Uterus (tissue), 2 donors: ENCODE results near the gene POU1F1.

ENCODE experiments used
- POLR2A ChIP-seq, 2 donors: fragments of 450-650 bp; IDR thresholded peaks; one replicate each; pipeline ENCODE4 v1.6.1; 2016; ENCODE audit warnings: antibody characterized with exemption in 2 of 2, mild to moderate bottlenecking in 1 of 2, moderate library complexity in 1 of 2
- TF ChIP-seq, protein P1 (sequence below), 4 experiments: fragments of 200-600 bp in 2 of 4; fragments of 450-650 bp in 2 of 4; sonication (generic) in 2 of 4; IDR thresholded peaks; one replicate each; pipeline ENCODE4 v1.5.1; 2016 to 2019; ENCODE audit warnings: antibody characterized with exemption in 4 of 4, mild to moderate bottlenecking in 2 of 4, moderate library complexity in 1 of 4

DNA sequence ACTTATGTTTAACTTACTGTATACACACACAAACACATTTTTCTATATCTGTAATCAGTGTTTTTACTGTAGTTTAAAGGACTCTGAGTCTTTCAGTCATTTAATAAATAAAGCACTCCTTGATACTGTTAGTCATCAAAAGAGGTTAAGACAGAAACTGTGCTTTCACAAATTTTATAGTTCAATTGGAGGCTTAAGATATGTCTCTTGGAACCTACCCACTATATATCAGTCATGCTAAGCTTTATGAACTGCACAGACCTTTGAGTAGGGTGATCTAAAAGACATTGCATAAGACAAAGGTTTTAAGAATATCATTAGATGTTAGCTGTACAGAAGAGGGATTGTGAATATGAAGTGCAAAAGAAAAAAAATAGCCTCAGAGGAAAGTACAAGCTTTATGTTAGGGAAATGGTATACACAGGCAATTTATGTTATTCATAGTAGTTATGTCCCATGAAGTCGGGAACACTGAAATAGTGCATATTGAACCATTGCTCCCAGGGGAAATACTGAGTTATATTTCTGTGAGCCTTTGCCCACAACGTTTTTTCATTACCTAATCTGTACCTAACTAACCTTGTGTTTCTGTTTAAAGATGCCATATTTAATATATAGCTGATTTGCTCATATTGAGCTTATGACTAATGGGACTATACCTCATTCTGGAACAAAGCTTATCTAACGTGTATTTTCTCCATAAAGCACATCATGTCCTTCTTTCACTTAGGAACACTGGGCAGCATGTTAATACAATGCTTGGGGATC, 29.5 kb downstream of the POU1F1 start:
- TF ChIP-seq, protein P1, sequence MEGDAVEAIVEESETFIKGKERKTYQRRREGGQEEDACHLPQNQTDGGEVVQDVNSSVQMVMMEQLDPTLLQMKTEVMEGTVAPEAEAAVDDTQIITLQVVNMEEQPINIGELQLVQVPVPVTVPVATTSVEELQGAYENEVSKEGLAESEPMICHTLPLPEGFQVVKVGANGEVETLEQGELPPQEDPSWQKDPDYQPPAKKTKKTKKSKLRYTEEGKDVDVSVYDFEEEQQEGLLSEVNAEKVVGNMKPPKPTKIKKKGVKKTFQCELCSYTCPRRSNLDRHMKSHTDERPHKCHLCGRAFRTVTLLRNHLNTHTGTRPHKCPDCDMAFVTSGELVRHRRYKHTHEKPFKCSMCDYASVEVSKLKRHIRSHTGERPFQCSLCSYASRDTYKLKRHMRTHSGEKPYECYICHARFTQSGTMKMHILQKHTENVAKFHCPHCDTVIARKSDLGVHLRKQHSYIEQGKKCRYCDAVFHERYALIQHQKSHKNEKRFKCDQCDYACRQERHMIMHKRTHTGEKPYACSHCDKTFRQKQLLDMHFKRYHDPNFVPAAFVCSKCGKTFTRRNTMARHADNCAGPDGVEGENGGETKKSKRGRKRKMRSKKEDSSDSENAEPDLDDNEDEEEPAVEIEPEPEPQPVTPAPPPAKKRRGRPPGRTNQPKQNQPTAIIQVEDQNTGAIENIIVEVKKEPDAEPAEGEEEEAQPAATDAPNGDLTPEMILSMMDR (IDR thresholded peaks at IDR 0.05) = no peak
- TF ChIP-seq POLR2A (IDR thresholded peaks at IDR 0.05) = no peak
